Measurements from ENCODE around the gene LITAF.
"Not testable (repeated sequence)": the region's sequence is repeated elsewhere in the genome, so short reads cannot be mapped to it uniquely, and the experiment has no call there.

The LITAF gene

GRCh38 chr16:11510178-11510973, 76.3 kb downstream of the LITAF start:
- Histone ChIP-seq H3K4me3 (ENCODE audit: low read depth, low read length) (no peak overlapping the region), H3K4me1 (no peaks in the 10 kb centered on the region), H3K9me3 (no peaks in the 10 kb centered on the region), H3K36me3 (no peaks in the 10 kb centered on the region), H3K27me3 (no peaks in the 10 kb centered on the region)
- DNase-seq, result no peak
- no peak for TF ChIP-seq CTCF (IDR thresholded peaks at IDR 0.05; ENCODE audit: low read depth, low read length)

- DNase-seq, result no peak
- Histone ChIP-seq H3K9me3 (no peaks in the 10 kb centered on the region), H3K4me3 (ENCODE audit: low read depth, low read length) (no peak overlapping the region), H3K36me3 (no peaks in the 10 kb centered on the region), H3K4me1 (no peaks in the 10 kb centered on the region), H3K27me3 (no peaks in the 10 kb centered on the region)
- TF ChIP-seq CTCF (IDR thresholded peaks at IDR 0.05; ENCODE audit: low read depth, low read length), result no peak
Measured at GRCh38 chr16:11507991-11508390, 78.7 kb downstream of the LITAF start.

GRCh38 chr16:11507350-11507749, 79.4 kb downstream of the LITAF start:
- no peak overlapping the region for H3K4me3 ChIP-seq (ENCODE audit: low read depth, low read length)
- H3K4me1 ChIP-seq, result no peaks in the 10 kb centered on the region
- DNase-seq, result no peak
- H3K27me3 ChIP-seq, result no peaks in the 10 kb centered on the region
- H3K9me3 ChIP-seq, result no peaks in the 10 kb centered on the region
- H3K36me3 ChIP-seq, result no peaks in the 10 kb centered on the region
- no peak for TF ChIP-seq CTCF (IDR thresholded peaks at IDR 0.05; ENCODE audit: low read depth, low read length)

GRCh38 chr16:11506741-11507305, 79.9 kb downstream of the LITAF start:
- H3K9me3 ChIP-seq, result no peaks in the 10 kb centered on the region
- H3K27me3 ChIP-seq, result no peaks in the 10 kb centered on the region
- no peaks in the 10 kb centered on the region for H3K36me3 ChIP-seq
- no peak overlapping the region for H3K4me3 ChIP-seq (ENCODE audit: low read depth, low read length)
- no peaks in the 10 kb centered on the region for H3K4me1 ChIP-seq
- no peak for DNase-seq
- no peak for TF ChIP-seq CTCF (IDR thresholded peaks at IDR 0.05; ENCODE audit: low read depth, low read length)

- H3K4me3 ChIP-seq (ENCODE audit: low read depth, low read length); H3K36me3 ChIP-seq; H3K9me3 ChIP-seq; H3K4me1 ChIP-seq; DNase-seq; H3K27me3 ChIP-seq: not testable (repeated sequence)
Measured at GRCh38 chr16:11504261-11504660, 82.5 kb downstream of the LITAF start.

- Histone ChIP-seq H3K4me1 (no peaks in the 10 kb centered on the region), H3K4me3 (ENCODE audit: low read depth, low read length) (no peak overlapping the region), H3K36me3 (no peaks in the 10 kb centered on the region), H3K9me3 (no peaks in the 10 kb centered on the region), H3K27me3 (no peaks in the 10 kb centered on the region)
- no peak for DNase-seq
- TF ChIP-seq CTCF (IDR thresholded peaks at IDR 0.05; ENCODE audit: low read depth, low read length), result no peak
Measured at GRCh38 chr16:11503566-11503965, 83.2 kb downstream of the LITAF start.

All from BE2C (cell line).